ENCODE measurements around the gene CTNNBL1.

- TF ChIP-seq, protein P1, sequence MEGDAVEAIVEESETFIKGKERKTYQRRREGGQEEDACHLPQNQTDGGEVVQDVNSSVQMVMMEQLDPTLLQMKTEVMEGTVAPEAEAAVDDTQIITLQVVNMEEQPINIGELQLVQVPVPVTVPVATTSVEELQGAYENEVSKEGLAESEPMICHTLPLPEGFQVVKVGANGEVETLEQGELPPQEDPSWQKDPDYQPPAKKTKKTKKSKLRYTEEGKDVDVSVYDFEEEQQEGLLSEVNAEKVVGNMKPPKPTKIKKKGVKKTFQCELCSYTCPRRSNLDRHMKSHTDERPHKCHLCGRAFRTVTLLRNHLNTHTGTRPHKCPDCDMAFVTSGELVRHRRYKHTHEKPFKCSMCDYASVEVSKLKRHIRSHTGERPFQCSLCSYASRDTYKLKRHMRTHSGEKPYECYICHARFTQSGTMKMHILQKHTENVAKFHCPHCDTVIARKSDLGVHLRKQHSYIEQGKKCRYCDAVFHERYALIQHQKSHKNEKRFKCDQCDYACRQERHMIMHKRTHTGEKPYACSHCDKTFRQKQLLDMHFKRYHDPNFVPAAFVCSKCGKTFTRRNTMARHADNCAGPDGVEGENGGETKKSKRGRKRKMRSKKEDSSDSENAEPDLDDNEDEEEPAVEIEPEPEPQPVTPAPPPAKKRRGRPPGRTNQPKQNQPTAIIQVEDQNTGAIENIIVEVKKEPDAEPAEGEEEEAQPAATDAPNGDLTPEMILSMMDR (IDR thresholded peaks at IDR 0.05): no peak
- no peak for TF ChIP-seq POLR2A (IDR thresholded peaks at IDR 0.05)
Measured at GRCh38 chr20:37911261-37911660, 217.4 kb downstream of the CTNNBL1 start.

All from testis (tissue), 2 donors.